SIG-M5 treated with dmso at 0.1 percent for 504 hours (cell line): ENCODE measurements around the gene HS6ST1.
A peak's percentile ranks its signal among the peaks of the same experiment; 100 is the strongest.

Source experiments
- DNase-seq: peaks from one replicate; lab custom pipeline; 2025; ENCODE audit not compliant: unreplicated experiment; lab: John Stamatoyannopoulos, UW

HS6ST1 gene

GRCh38 chr2:128300151-128301020, 18.3 kb downstream of the HS6ST1 start:
- DNase-seq = no peak

- DNase-seq = no peak
Observed at GRCh38 chr2:128299628-128300027, 19.0 kb downstream of the HS6ST1 start.

GRCh38 chr2:128298846-128299507, 19.7 kb downstream of the HS6ST1 start:
- DNase-seq = no peak

- no peak for DNase-seq
Observed at GRCh38 chr2:128298286-128298685, 20.4 kb downstream of the HS6ST1 start.

- DNase-seq = no peak
Observed at GRCh38 chr2:128293870-128294455, 24.7 kb downstream of the HS6ST1 start.

GRCh38 chr2:128293426-128293755, 25.3 kb downstream of the HS6ST1 start:
- no peak for DNase-seq

GRCh38 chr2:128292599-128293425, 25.9 kb downstream of the HS6ST1 start:
- DNase-seq = no peak

GRCh38 chr2:128291844-128292598, 26.6 kb downstream of the HS6ST1 start:
- no peak for DNase-seq

- peak; percentile 16 for DNase-seq
Observed at GRCh38 chr2:128291161-128291843, 27.4 kb downstream of the HS6ST1 start.

- no peak for DNase-seq
Observed at GRCh38 chr2:128290356-128290755, 28.3 kb downstream of the HS6ST1 start.

GRCh38 chr2:128289439-128289838, 29.2 kb downstream of the HS6ST1 start:
- no peak for DNase-seq

GRCh38 chr2:128288781-128289180, 29.9 kb downstream of the HS6ST1 start:
- DNase-seq = no peak

- no peak for DNase-seq
Observed at GRCh38 chr2:128287780-128288735, 30.6 kb downstream of the HS6ST1 start.

GRCh38 chr2:128286905-128287779, 31.5 kb downstream of the HS6ST1 start:
- no peak for DNase-seq

GRCh38 chr2:128286011-128286721, 32.5 kb downstream of the HS6ST1 start:
- no peak for DNase-seq

- DNase-seq = no peak
Observed at GRCh38 chr2:128285329-128285931, 33.2 kb downstream of the HS6ST1 start.

- no peak for DNase-seq
Observed at GRCh38 chr2:128284841-128285240, 33.8 kb downstream of the HS6ST1 start.
